Esophagus muscularis mucosa (tissue), 4 donors: ENCODE measurements around the gene PRM2. TPM values are rescaled to one million over a fixed set of nuclear protein-coding genes. Genes with fewer than 3 reads are reported as not detected.

Experiments
- DNase-seq: peaks from one replicate; pipeline ENCODE4 v3.0.0-alpha.2; 2017; ENCODE audit errors: extremely low spot score
- H3K27ac ChIP-seq, 4 donors: fragments of 200-600 bp; sonication (generic); replicated peaks in 1 of 4; 1 replicate in 3 of 4; 2 replicates in 1 of 4; pipeline ENCODE4 v1.5.1; 2016 to 2019; ENCODE audit warnings: mild to moderate bottlenecking in 1 of 4
- H3K27me3 ChIP-seq, 4 donors: fragments of 200-600 bp; sonication (generic); one replicate each; pipeline versions ENCODE4 v1.5.1 to v1.6.0; 2016 to 2019
- H3K36me3 ChIP-seq, 4 donors: fragments of 200-600 bp; sonication (generic); one replicate each; pipeline ENCODE4 v1.5.1; 2016 to 2019
- H3K4me1 ChIP-seq, 4 donors: fragments of 200-600 bp; sonication (generic); one replicate each; pipeline ENCODE4 v1.5.1; 2016 to 2019
- H3K4me3 ChIP-seq, 4 donors: fragments of 200-600 bp; sonication (generic); 1 replicate in 2 of 4; 2 replicates in 2 of 4; pipeline ENCODE4 v1.5.1; 2016 to 2019; ENCODE audit warnings: mild to moderate bottlenecking in 4 of 4, moderate library complexity in 1 of 4
- H3K9me3 ChIP-seq, 4 donors: fragments of 200-600 bp; sonication (generic); 1 replicate in 3 of 4; 2 replicates in 1 of 4; pipeline ENCODE4 v1.5.1; 2016 to 2019
- EP300 ChIP-seq: sonication (generic); formaldehyde crosslinking; IDR thresholded peaks from one replicate; pipeline ENCODE4 v1.6.1; 2017; ENCODE audit warnings: antibody characterized with exemption
- POLR2A ChIP-seq: fragments of 450-650 bp; IDR thresholded peaks from one replicate; pipeline ENCODE4 v1.6.1; 2017; ENCODE audit warnings: antibody characterized with exemption, moderate library complexity, mild to moderate bottlenecking, low read depth
- POLR2AphosphoS5 ChIP-seq, 2 donors: sonication (generic); formaldehyde crosslinking; IDR thresholded peaks; one replicate each; pipeline ENCODE4 v1.6.1; 2017; ENCODE audit warnings: antibody characterized with exemption in 2 of 2
- WGBS: methylation state at CpG from one replicate; pipeline ENCODE4 v1.1.5; 2018; 5-methylcytosine and 5-hydroxymethylcytosine counted together
- intact Hi-C: fragments of 100-400 bp; cut with DNase I; formaldehyde crosslinking; loops from one replicate; pipeline ENCODE4 v1.15.1; 2023
- total RNA-seq, 4 donors: library from RNA; depleted of rRNA; stranded (reverse); fragments of >200 nt; gene quantifications; one replicate each; pipeline versions ENCODE4 v1.1.0 to v1.2.1, GENCODE V29; 2016
- TF ChIP-seq, protein P1 (sequence below), 3 experiments: fragments of 200-600 bp in 2 of 3; fragments of 450-650 bp in 1 of 3; sonication (generic) in 2 of 3; IDR thresholded peaks; one replicate each; pipeline ENCODE4 v1.5.1; 2017 to 2019; ENCODE audit warnings: antibody characterized with exemption in 3 of 3, mild to moderate bottlenecking in 2 of 3, moderate library complexity in 1 of 3

The PRM2 gene
- total RNA-seq, 4 donors from 2014 or later = not detected

DNA sequence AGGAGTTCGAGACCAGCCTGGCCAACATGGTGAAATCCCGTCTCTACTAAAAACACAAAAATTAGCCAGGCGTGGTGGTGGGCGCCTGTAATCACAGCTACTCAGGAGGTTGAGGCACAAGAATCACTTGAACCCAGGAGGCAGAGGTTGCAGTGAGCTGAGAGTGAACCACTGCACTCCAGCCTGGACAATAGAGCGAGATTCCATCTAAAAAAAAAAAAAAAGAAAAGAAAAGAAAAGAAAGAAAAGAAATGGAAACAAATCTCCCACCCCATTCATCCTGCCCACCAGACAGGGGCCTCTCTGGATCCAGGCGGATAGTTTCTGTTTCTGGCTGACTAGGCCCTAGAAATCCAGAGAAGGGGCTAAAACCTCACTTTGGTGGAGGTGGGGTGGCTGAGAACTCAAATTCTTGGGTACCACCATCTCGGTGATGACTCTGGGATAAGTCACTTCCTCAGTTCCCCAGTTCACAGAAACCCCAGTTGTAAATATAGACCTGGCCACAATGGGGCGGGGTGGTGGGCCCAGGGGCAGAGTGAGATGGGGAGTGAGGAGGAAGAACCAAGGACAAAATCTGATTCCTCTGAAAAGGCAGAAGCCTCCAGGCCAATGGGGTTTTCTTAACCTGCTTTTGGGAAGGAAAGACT, 42.4 kb downstream of the PRM2 start:
- TF ChIP-seq POLR2A = no peak
- TF ChIP-seq EP300 = no peak
- TF ChIP-seq POLR2AphosphoS5 (IDR thresholded peaks at IDR 0.05) = no peak
- TF ChIP-seq, protein P1, sequence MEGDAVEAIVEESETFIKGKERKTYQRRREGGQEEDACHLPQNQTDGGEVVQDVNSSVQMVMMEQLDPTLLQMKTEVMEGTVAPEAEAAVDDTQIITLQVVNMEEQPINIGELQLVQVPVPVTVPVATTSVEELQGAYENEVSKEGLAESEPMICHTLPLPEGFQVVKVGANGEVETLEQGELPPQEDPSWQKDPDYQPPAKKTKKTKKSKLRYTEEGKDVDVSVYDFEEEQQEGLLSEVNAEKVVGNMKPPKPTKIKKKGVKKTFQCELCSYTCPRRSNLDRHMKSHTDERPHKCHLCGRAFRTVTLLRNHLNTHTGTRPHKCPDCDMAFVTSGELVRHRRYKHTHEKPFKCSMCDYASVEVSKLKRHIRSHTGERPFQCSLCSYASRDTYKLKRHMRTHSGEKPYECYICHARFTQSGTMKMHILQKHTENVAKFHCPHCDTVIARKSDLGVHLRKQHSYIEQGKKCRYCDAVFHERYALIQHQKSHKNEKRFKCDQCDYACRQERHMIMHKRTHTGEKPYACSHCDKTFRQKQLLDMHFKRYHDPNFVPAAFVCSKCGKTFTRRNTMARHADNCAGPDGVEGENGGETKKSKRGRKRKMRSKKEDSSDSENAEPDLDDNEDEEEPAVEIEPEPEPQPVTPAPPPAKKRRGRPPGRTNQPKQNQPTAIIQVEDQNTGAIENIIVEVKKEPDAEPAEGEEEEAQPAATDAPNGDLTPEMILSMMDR (IDR thresholded peaks at IDR 0.05) = no peak
- 83% methylated on average over 8 of the region's 8 CpGs for WGBS
- Histone ChIP-seq H3K4me1 (peaks cover 0 to 10% (median 8%) of the 10 kb centered on the region in 4 donors), H3K4me3 (no peak overlapping the region), H3K9me3 (no peaks in the 10 kb centered on the region), H3K27ac (no peak overlapping the region), H3K36me3 (no peaks in the 10 kb centered on the region), H3K27me3 (no peaks in the 10 kb centered on the region)
- no peak for DNase-seq
- intact Hi-C loops = no loop called here

DNA sequence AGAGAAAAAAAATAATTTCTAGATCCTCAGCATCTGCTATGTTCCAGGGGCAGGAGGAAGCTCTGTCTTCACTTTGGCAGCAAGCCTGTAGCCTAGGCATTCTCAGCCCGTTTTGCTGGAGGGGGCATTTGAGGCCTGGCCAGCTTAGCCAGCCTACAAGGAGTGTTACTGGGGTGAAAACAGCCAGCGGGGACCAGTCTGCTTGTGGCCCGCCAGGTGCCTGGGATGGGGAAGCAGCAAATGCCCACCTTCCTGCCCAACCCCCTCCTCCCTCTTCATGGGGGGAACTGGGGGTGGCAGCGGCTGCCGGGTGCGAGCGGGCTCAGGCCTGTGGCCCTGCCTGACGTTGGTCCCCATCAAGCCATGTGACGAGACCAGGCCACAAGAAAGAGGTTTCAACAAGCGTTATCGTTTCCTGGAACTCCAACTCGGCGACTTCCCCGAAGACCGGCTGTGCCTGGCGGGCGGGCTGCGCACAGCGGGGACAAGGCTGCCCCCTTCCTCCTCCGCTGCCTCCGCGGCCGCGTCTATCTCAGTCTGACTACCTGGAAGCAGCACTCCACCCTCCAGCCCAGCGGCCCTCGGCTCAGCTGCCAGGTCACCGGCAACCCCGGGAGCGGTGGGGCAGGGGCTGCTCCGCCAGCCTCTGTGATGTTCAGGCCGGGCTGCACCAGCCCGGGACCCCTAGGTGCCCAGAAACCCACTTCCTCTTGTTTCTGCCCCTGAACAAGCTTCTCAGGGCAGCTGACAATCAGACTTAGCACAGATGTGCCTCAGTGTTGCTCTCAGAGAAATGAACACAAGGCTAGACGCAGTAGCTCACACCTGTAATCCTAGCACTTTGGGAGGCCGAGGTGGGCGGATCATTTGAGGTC, 43.2 kb downstream of the PRM2 start:
- no peak for DNase-seq
- Histone ChIP-seq H3K27me3 (no peaks in the 10 kb centered on the region), H3K27ac (peak overlapping the region in 1 of 4 donors; percentile 48), H3K4me3 (no peak overlapping the region), H3K9me3 (no peaks in the 10 kb centered on the region), H3K4me1 (peaks cover 0 to 10% (median 8%) of the 10 kb centered on the region in 4 donors), H3K36me3 (no peaks in the 10 kb centered on the region)
- intact Hi-C loops = no loop called here
- TF ChIP-seq EP300 (no peak), POLR2AphosphoS5 (IDR thresholded peaks at IDR 0.05) (peak in 1 of 2 donors; percentile 10), POLR2A (no peak)
- TF ChIP-seq, protein P1 (IDR thresholded peaks at IDR 0.05) = no peak
- 43% methylated on average over 19 of the region's 35 CpGs for WGBS

DNA sequence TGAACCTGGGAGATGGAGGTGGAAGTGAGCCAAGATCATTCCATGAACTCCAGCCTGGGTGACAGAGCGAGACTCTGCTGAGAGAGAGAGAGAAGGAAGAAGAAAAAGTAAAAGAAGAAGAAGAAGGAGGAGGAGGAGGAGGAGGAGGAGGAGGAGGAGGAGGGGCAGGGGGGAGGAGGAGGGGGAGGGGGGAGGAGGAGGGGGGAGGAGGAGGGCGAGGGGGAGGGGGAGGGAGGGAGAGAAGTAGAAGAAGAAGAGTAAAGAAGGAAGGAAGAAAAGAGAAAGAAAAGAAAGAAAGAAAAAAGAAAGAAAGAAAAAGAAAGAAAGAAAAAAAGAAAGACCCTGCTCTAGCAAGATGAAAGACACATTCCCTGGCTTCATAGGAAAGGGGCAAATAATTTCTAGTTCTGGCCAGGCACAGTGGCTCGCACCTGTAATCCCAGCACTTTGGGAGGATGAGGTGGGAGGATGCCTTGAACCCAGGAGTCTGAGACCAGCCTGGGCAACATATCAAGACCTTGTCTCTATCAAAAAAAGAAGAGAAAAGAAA, 43.9 kb downstream of the PRM2 start:
- no peak for DNase-seq
- intact Hi-C loops = no loop called here
- Histone ChIP-seq H3K27ac (peak overlapping the region in 1 of 4 donors; percentile 48), H3K4me1 (peaks cover 0 to 10% (median 8%) of the 10 kb centered on the region in 4 donors), H3K27me3 (no peaks in the 10 kb centered on the region), H3K36me3 (no peaks in the 10 kb centered on the region), H3K9me3 (no peaks in the 10 kb centered on the region), H3K4me3 (no peak overlapping the region)
- 81% methylated on average over 2 of the region's 3 CpGs for WGBS
- TF ChIP-seq EP300 (no peak), POLR2AphosphoS5 (IDR thresholded peaks at IDR 0.05) (no peak), POLR2A (no peak)
- TF ChIP-seq, protein P1 (IDR thresholded peaks at IDR 0.05) = no peak

DNA sequence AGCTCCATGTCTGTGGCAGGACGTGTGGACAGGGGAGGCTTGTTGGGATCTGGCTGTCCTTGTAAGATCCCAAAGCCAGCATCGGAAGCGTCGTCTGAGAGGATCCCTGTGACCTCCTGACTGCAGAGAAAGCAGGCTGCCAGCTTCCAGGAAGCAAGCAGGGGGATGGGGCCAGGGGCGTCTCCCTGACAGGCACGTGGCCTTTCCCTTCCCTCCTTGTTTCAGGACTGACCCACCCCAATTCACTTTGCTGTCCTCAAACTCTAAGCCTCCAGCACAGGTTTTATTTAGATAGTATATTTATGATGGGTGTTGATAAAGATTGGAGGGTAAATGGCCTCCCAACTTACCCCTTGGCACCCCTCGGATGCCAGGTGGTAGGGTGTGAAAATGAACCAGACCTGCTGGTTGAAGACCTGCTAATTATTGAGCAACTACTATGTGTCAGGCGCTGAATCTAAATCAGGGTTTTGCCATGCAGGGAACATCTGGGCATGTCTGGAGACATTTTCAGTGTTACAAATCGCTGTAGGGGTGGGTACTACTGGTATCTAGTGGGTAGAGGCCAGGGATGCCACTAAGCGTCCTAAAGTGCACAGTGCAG, 44.8 kb downstream of the PRM2 start:
- DNase-seq = no peak
- 78% methylated on average over 10 of the region's 10 CpGs for WGBS
- no peak overlapping the region for H3K27ac ChIP-seq
- H3K4me3 ChIP-seq = no peak overlapping the region
- no peaks in the 10 kb centered on the region for H3K9me3 ChIP-seq
- TF ChIP-seq POLR2A (no peak), EP300 (no peak), POLR2AphosphoS5 (IDR thresholded peaks at IDR 0.05) (no peak)
- TF ChIP-seq, protein P1 (IDR thresholded peaks at IDR 0.05) = no peak
- intact Hi-C loops = no loop called here
- no peaks in the 10 kb centered on the region for H3K36me3 ChIP-seq
- no peaks in the 10 kb centered on the region for H3K27me3 ChIP-seq
- H3K4me1 ChIP-seq = peaks cover 0 to 10% (median 8%) of the 10 kb centered on the region in 4 donors
